ENCODE results near the gene LPCAT3. TPM values are rescaled to one million over a fixed set of nuclear protein-coding genes. Genes with fewer than 3 reads are reported as not detected.

LPCAT3 gene
- total RNA-seq, 1 experiment from 2014 or later = 45.8 TPM

GRCh38 chr12:6965026-6965661 lies 53.1 kb downstream of the LPCAT3 start (continued):
- TF ChIP-seq FOSL1 (IDR thresholded peaks at IDR 0.05; ENCODE audit: low read depth) (no peak), ZFX (IDR thresholded peaks at IDR 0.05) (peak; percentile 57; the same call in 1 of the 2 replicates), RAD21 (IDR thresholded peaks at IDR 0.05; ENCODE audit: low read depth) (no peak), SP1 (IDR thresholded peaks at IDR 0.05; ENCODE audit: low read depth) (no peak), MAX (IDR thresholded peaks at IDR 0.05) (no peak)

GRCh38 chr12:6964605-6965025 lies 53.7 kb downstream of the LPCAT3 start:
- DNase-seq (ENCODE audit: low read depth, low spot score) (no peak), ATAC-seq (no peak)
- no TSS peak for BruUV-seq (replicated peaks)
- H3K9ac ChIP-seq (ENCODE audit: low read length) = peak overlapping the region; percentile 100
- peak overlapping the region; percentile 87 for H3K4me2 ChIP-seq (ENCODE audit: low read length)
- H3K36me3 ChIP-seq (ENCODE audit: control insufficient read depth in 1 of 2, insufficient read depth in 2 of 2, low read length in 2 of 2) = peaks cover 21 to 39% of the 10 kb centered on the region in 2 experiments; a peak in 2 of 4 replicates
- TF ChIP-seq TCF7L2 (IDR thresholded peaks at IDR 0.05; ENCODE audit: borderline replicate concordance, extremely low read depth, insufficient read depth, insufficient read length) (no peak), CBX3 (IDR thresholded peaks at IDR 0.05; ENCODE audit: low read depth) (no peak), CTCF (IDR thresholded peaks at IDR 0.05 in 2 of 3, conservative IDR thresholded peaks at IDR 0.05 in 1 of 3; ENCODE audit: borderline replicate concordance in 1 of 3, insufficient read depth in 1 of 3, low read depth in 2 of 3, low read length in 2 of 3) (no peak), EGR1 (IDR thresholded peaks at IDR 0.05; ENCODE audit: low read depth) (no peak), MAX (IDR thresholded peaks at IDR 0.05) (no peak), ZNF274 (IDR thresholded peaks at IDR 0.05; ENCODE audit: low read depth, low read length) (no peak), CEBPB (IDR thresholded peaks at IDR 0.05; ENCODE audit: low read depth) (no peak), POLR2A (IDR thresholded peaks at IDR 0.05; ENCODE audit: borderline replicate concordance, extremely low read depth, insufficient read depth, insufficient read length) (no peak), SRF (IDR thresholded peaks at IDR 0.05; ENCODE audit: low read depth) (no peak), FOSL1 (IDR thresholded peaks at IDR 0.05; ENCODE audit: low read depth) (no peak), YY1 (IDR thresholded peaks at IDR 0.05; ENCODE audit: extremely low read depth, insufficient replicate concordance, low read depth, low read length) (no peak), ATF3 (IDR thresholded peaks at IDR 0.05) (no peak)
- no peaks in the 10 kb centered on the region for H3K9me3 ChIP-seq (ENCODE audit: control insufficient read depth in 1 of 2, insufficient read depth in 1 of 2, low read depth in 1 of 2, low read length in 2 of 2)
- peaks cover 39 to 79% of the 10 kb centered on the region in 2 experiments for H3K4me1 ChIP-seq (ENCODE audit: control insufficient read depth in 1 of 2, insufficient read depth in 2 of 2, low read length in 2 of 2)
- peak overlapping the region; percentile 97 for H3K27ac ChIP-seq (ENCODE audit: low read depth, low read length)
- no peaks in the 10 kb centered on the region for H3K9me2 ChIP-seq (ENCODE audit: insufficient read depth)
- H2AFZ ChIP-seq (ENCODE audit: low read depth, low read length, poor library complexity, severe bottlenecking) = no peak overlapping the region
- peaks cover 8% of the 10 kb centered on the region; the same call in 1 of the 2 replicates for H4K20me1 ChIP-seq (ENCODE audit: insufficient read depth)
- H3K27me3 ChIP-seq (ENCODE audit: insufficient read depth, low read length) = no peaks in the 10 kb centered on the region
- intact Hi-C loops (cut with micrococcal nuclease) = loop anchor here (1.0 to 5.0 kb wide), 3 partner anchors 40 to 212 kb away; partner anchors contain the start of genes MLF2 and SPSB2
- RAD21 ChIA-PET (ENCODE audit: low non-redundant PET in 1 of 2, low total read pairs in 2 of 2, uncharacterized antibody in 2 of 2, unreplicated experiment in 2 of 2) = interaction anchor here in 1 of 2 experiments (0.6 to 0.8 kb wide), 2 partner anchors 18 to 21 kb away, joined by 3 to 4 read pairs; partner anchors contain the start of gene C12orf57
- peak overlapping the region; percentile 96 to 99 for H3K4me3 ChIP-seq (replicated peaks in 1 of 2; ENCODE audit: low read depth in 1 of 2, low read length in 2 of 2)
- POLR2A ChIA-PET = interaction anchor here (0.9 to 9.9 kb wide), 7 partner anchors 18 to 144 kb away, joined by 3 to 269 read pairs (median 9); partner anchors contain the start of genes C12orf57, C1RL, LPCAT3 and RNU7-1
- peaks cover 64% of the 10 kb centered on the region for H3K79me2 ChIP-seq (ENCODE audit: insufficient read depth, low read length)
- CTCF ChIA-PET = interaction anchor here (0.6 to 6.0 kb wide), 10 partner anchors 13 to 143 kb away, joined by 3 to 101 read pairs (median 3); partner anchors contain the start of genes C12orf57, PTPN6, RNU7-1 and SPSB2

All from HCT116 (cell line).